HG02973 (cell line): Measurements from ENCODE around the gene C18orf54.
"Not testable (repeated sequence)": the region's sequence is repeated elsewhere in the genome, so short reads cannot be mapped to it uniquely, and the experiment has no call there.

Experiments used
- ATAC-seq: cut with Tn5 transposase; IDR thresholded peaks from one replicate; pipeline ENCODE4 v1.9.1; 2021; ENCODE audit warnings: moderate library complexity; ENCODE audit not compliant: unreplicated experiment

Gene C18orf54

DNA sequence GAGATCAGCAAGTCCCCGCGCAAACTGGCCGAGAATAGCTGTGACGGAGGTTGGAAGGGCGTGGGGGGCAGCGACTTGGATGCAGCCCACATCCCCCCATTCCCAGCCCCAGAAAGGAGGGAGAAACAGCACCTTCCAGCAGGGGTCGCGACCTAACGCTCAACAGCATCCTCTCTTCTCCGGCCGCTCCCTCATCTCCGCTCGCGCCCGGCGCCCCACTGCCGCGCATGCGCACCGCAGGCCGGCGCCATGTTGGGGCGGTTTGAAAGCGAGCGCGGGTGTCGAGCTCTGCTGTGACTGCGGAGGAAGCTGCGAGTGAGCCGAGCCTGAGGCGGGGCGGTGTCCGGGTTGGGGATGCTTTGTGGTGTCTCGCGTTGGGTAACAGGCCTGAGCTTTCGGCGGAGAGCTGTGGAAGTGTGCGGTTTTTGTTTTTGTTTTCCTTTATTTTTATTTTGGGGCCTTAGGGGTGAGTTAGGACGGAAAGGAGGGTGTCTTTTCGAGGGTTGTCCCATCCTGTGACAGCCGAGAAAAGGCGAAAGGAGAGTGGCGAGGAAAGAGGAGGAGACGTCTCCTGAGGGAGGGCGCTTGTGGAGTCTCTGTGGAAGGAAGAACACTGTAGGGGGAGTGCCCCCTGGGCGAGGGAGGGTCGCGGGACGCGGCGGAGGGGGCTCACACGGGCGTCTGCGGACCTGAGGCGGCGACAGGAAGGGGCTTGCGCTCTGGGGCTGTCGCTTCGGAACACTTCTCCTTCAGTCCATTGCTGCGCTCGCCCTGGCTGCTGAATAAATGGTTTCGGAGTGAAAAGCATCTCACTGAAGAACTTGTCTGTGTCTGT is at the start of gene C18orf54, which contains the start of gene STARD6:
Gene C18orf54 (plus strand): TSS at position 247 of the 835 bp plus-strand sequence. CDS start 2,667 bp downstream, outside the sequence.
Gene STARD6 (minus strand): TSS at position 199 of the 835 bp plus-strand sequence. CDS start 3,285 bp downstream, outside the sequence.
- ATAC-seq: peak; percentile 93

DNA sequence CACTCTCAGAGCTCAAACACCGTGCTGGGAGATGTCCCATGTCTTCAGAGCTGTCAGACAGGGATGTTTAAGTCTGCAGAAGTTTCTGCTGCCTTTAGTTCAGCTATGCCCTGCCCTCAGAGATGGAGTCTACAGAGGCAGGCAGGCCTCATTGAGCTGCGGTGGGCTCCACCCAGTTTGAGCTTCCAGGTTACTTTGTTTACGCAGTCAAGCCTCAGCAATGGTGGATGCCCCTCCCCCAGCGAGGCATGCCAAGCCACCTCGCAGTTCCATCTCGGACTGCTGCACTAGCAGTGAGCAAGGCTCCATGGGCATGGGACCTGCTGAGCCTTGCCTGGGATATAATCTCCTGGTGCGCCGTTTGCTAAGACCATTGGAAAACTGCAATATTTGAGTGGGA is 48.1 kb upstream of the C18orf54 start:
- ATAC-seq: not testable (repeated sequence)

- ATAC-seq: no peak
Measured at GRCh38 chr18:54316071-54316820, 41.5 kb upstream of the C18orf54 start.

- ATAC-seq: no peak
Measured at GRCh38 chr18:54323561-54323960, 34.1 kb upstream of the C18orf54 start.

- ATAC-seq: no peak
Measured at GRCh38 chr18:54323970-54324369, 33.7 kb upstream of the C18orf54 start.

DNA sequence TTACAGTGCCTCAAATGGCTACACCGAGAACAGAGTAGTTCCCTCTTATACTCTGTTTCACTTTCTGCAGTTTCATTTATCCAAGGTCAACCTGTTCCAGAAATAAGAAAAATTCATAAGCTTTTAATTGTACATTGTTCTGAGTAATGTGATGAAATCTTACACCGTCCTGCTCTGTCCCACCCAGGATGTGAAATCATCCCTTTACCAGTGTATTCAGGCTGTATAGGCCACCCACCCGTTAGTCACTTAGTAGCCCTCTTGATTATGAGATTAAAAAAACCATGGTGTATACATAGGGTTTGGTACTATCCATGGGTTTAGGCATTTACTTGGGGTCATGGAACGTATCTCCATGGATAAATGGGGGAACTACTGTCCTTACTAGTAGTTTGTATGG is 29.9 kb upstream of the C18orf54 start:
- no peak for ATAC-seq

DNA sequence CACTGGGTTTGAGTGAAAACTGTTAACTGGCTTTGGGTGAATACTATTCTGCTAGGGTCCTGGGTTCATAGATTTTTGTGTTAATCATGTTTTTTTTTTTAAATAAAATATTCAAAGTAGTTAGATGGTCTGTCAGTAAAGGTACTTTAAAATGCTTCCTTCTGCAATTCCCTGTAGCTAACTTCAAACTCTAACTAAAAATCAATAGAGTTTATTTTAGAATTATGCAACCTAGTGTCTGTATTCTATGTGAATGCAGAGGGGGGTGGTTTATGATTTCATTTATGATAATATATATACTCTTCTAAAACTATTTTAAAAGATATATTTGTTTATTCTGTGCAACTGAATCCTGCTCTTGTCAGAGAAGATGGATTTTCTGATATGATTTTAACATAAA is 27.9 kb upstream of the C18orf54 start:
- ATAC-seq: no peak

DNA sequence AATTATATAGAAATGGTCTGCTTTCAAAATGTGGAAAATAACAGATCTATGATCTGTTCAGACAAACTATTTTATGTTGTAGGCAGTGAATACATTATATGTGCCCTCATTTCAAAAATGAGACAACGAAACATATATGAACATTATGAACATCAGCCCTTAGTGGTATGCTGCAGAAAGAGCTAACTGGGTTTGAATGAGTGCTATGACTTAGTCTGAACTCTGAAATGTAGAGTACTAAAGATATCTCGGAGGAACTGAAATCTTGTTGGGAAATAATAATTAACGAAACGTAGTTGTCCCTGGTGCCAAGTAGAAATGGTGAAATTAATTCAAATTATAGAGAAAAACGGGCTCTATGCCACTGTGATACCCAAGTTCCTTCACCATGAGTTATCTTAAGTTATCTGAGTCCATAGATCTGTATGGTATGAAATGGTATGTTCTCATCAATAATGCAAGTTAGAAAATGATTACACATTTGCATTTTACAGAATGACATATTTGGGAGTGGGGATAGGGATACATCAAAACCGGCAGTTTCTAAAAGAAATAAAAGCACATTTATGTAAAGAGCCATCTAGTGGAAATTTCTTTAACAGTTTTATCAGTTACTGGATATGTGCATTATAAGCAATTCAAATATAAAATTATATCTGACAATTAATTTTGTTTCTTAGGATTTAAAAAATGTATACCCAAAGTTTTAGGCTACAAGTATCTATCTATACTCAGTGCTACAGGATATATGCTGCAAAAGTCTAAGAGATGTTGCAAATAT is 26.7 kb upstream of the C18orf54 start:
- ATAC-seq: no peak

GRCh38 chr18:54335638-54336173 is 22.0 kb upstream of the C18orf54 start:
- ATAC-seq: no peak

DNA sequence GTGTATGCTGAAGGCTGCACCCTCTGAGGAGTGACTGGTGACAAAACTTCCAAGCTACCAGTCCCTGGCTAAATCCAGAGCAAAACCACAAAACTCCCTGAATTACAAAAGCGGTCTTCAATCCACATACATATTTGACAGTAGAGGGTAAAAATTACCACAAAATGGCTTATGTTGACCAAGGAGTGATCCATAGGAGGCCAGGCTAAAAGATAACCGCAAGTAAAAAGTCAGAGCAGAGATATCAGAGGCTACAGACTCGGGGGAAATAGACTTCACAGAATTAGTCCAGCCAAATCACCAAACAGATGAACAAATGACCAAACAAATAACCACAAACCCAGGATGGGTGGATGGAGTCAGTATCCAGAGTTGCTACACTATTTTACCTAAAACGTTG is 19.5 kb upstream of the C18orf54 start:
- no peak for ATAC-seq

GRCh38 chr18:54351186-54351585 is 6.5 kb upstream of the C18orf54 start:
- no peak for ATAC-seq

- ATAC-seq: peak; percentile 10
Measured at GRCh38 chr18:54357082-54357659, 535 bp upstream of the C18orf54 start.

- peak; percentile 13 for ATAC-seq
Measured at GRCh38 chr18:54358495-54359040, 862 bp downstream of the C18orf54 start.

GRCh38 chr18:54359233-54359632 is 1.5 kb downstream of the C18orf54 start:
- ATAC-seq: no peak

DNA sequence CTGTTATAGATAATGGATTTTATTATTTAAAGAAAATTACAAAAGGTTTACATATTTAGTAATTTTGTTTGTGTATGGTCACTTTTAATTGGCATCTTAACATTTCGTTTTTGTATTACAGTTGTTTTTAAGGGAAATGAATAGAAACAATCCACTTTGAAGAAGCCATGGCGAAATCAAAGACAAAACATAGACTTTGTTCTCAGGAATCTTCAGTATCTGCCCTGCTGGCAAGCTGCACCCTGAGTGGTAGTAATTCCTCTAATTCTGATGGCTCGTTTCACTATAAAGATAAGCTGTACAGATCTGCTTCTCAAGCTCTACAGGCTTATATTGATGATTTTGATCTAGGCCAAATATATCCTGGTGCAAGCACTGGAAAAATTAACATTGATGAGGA is 2.7 kb downstream of the C18orf54 start:
- ATAC-seq: no peak

DNA sequence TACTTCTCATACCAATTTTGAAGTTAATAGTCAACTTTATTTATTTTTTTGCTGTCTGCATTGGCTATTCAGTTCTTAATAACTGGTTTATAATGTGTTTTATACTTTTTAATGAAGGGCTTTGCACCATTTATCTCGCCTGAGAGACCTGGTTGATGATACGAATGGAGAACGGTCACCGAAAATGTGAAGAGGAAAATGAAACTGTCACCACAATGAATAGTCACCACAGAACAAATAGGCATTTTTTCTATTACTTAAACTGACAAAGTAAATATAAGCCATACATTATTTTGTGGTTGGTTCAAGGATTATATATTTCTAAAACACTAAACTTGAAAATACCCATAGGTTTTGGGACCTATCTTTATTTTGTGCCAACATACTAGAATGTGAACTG is 20.4 kb downstream of the C18orf54 start:
- ATAC-seq: no peak

- ATAC-seq: no peak
Measured at GRCh38 chr18:54381640-54382039, 23.9 kb downstream of the C18orf54 start.

GRCh38 chr18:54382076-54382475 is 24.4 kb downstream of the C18orf54 start:
- no peak for ATAC-seq

DNA sequence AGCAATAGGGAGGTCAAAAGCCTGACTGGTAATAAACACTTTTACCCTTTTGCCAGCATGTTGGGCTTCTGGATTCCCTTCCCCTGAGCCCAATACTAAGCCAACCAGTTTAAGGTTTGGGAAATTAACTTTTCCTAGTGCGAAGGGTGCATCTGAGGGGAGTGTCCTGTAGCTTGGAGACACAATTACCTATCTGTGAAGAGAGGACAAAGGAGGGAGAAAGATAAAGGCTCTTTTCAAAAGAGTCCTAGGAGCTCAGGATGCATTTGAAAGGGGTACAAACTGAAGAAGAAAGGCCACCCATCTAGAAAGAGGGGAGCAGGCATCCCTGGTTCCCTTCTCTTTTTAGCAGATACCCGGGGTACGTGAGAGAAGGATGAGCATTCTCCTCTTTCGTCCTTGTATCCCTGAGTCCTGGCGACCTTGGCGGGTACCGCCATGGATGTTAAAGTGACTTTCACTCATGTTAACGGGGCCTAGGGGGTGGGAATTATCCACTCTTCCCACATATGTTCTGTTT is 25.1 kb downstream of the C18orf54 start:
- ATAC-seq: no peak

- no peak for ATAC-seq
Measured at GRCh38 chr18:54386043-54386442, 28.3 kb downstream of the C18orf54 start.
